Spinal cord (tissue), 10 donors: ENCODE results near the gene CLDN1. TPM values are rescaled to one million over a fixed set of nuclear protein-coding genes. Genes with fewer than 3 reads are reported as not detected.
"Not testable (repeated sequence)": the region's sequence is repeated elsewhere in the genome, so short reads cannot be mapped to it uniquely, and the experiment has no call there.

Experiments
- DNase-seq, 6 donors: peaks; one replicate each; pipeline versions ENCODE4 v3.0.0 to v3.0.0-alpha.2; 2013 to 2015; ENCODE audit warnings: low spot score in 6 of 6, low read depth in 4 of 6
- H3K27ac ChIP-seq: one replicate; pipeline ENCODE4 v1.5.1; 2013; ENCODE audit warnings: low read depth, low read length, control low read depth
- H3K27me3 ChIP-seq: one replicate; pipeline ENCODE4 v1.6.1; 2013; ENCODE audit warnings: low read length; ENCODE audit not compliant: control insufficient read depth, insufficient read depth
- H3K36me3 ChIP-seq: one replicate; pipeline ENCODE4 v1.6.1; 2013; ENCODE audit warnings: low read length; ENCODE audit not compliant: control insufficient read depth, insufficient read depth
- H3K4me1 ChIP-seq: one replicate; pipeline ENCODE4 v1.6.1; 2013; ENCODE audit warnings: low read length; ENCODE audit not compliant: control insufficient read depth, insufficient read depth
- H3K4me3 ChIP-seq: one replicate; pipeline ENCODE4 v1.5.1; 2013; ENCODE audit warnings: low read depth, low read length, control low read depth
- H3K9me3 ChIP-seq: one replicate; pipeline ENCODE4 v1.6.1; 2013; ENCODE audit warnings: low read length; ENCODE audit not compliant: control insufficient read depth, insufficient read depth
- WGBS: methylation state at CpG from one replicate; pipeline ENCODE4 v1.1.5; 2013; ENCODE audit warnings: missing lambda C conversion rate; ENCODE audit not compliant: insufficient coverage; 5-methylcytosine and 5-hydroxymethylcytosine counted together
- polyA plus RNA-seq, 2 donors: library from polyadenylated mRNA; unstranded; fragments of 120-200 nt; gene quantifications; one replicate each; pipeline ENCODE4 v1.2.1, GENCODE V29; 2013; ENCODE audit not compliant: insufficient read length in 2 of 2
- total RNA-seq, 2 donors: library from RNA; depleted of rRNA in 1 of 2; stranded (reverse); fragments of 120-200 nt in 1 of 2; fragments of >200 nt in 1 of 2; gene quantifications; one replicate each; pipeline versions ENCODE4 v1.2.3 to v1.2.4, GENCODE V29; 2013 to 2014
- donor health status: healthy.

Gene CLDN1
- total and polyA plus RNA-seq, 4 donors, result 5.3 to 11.4 (median 7.7) TPM

- no peak overlapping the region for H3K4me3 ChIP-seq
- no peak overlapping the region for H3K27ac ChIP-seq
- DNase-seq, result peak in 1 of 6 donors; percentile 23
- H3K27me3 ChIP-seq, result no peaks in the 10 kb centered on the region
- 30% methylated on average over 3 of the region's 4 CpGs for WGBS
- H3K4me1 ChIP-seq, result no peaks in the 10 kb centered on the region
- no peaks in the 10 kb centered on the region for H3K36me3 ChIP-seq
- H3K9me3 ChIP-seq, result no peaks in the 10 kb centered on the region
Measured at GRCh38 chr3:190281308-190282051, 40.8 kb downstream of the CLDN1 start.

DNA sequence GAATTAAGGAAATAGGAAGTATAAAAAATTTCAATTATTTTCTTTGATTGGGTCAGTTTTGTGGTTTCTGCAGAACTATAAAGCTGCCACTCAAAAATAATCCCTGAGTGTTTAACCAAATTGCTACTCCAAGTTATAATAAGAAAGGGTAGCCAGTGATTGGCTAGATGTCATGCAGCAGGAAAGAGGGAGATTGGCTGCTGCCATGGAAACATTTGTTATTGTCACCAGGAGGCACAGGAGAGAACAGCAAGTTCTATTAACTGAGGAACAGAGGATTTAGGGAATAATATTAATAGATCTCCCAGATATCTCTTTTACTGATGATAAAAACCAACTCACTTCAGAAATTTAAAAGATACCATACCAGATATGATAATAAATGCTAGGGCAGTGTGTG is 42.6 kb downstream of the CLDN1 start:
- no peak for DNase-seq
- H3K9me3 ChIP-seq, result no peaks in the 10 kb centered on the region
- H3K36me3 ChIP-seq, result no peaks in the 10 kb centered on the region
- no peak overlapping the region for H3K4me3 ChIP-seq
- no peaks in the 10 kb centered on the region for H3K27me3 ChIP-seq
- H3K27ac ChIP-seq, result no peak overlapping the region
- no peaks in the 10 kb centered on the region for H3K4me1 ChIP-seq

GRCh38 chr3:190272747-190273146 is 49.5 kb downstream of the CLDN1 start:
- H3K36me3 ChIP-seq, result no peaks in the 10 kb centered on the region
- H3K4me3 ChIP-seq, result no peak overlapping the region
- H3K9me3 ChIP-seq, result no peaks in the 10 kb centered on the region
- no peak overlapping the region for H3K27ac ChIP-seq
- H3K4me1 ChIP-seq, result no peaks in the 10 kb centered on the region
- H3K27me3 ChIP-seq, result no peaks in the 10 kb centered on the region
- DNase-seq, result no peak
- no CpG with 5 or more reads among the region's 2 CpGs for WGBS

GRCh38 chr3:190269101-190269500 is 53.1 kb downstream of the CLDN1 start:
- H3K9me3 ChIP-seq, result no peaks in the 10 kb centered on the region
- no peak overlapping the region for H3K27ac ChIP-seq
- no peaks in the 10 kb centered on the region for H3K4me1 ChIP-seq
- H3K36me3 ChIP-seq, result no peaks in the 10 kb centered on the region
- no peak overlapping the region for H3K4me3 ChIP-seq
- no CpG with 5 or more reads among the region's 2 CpGs for WGBS
- peak in 2 of 6 donors; percentile 11 to 81 for DNase-seq
- no peaks in the 10 kb centered on the region for H3K27me3 ChIP-seq

- not testable (repeated sequence) for H3K4me3 ChIP-seq, H3K27me3 ChIP-seq, H3K36me3 ChIP-seq, H3K9me3 ChIP-seq, DNase-seq, H3K4me1 ChIP-seq, H3K27ac ChIP-seq
- WGBS, result 100% methylated on average over 1 of the region's 7 CpGs
Measured at GRCh38 chr3:190267464-190267863, 54.8 kb downstream of the CLDN1 start.

DNA sequence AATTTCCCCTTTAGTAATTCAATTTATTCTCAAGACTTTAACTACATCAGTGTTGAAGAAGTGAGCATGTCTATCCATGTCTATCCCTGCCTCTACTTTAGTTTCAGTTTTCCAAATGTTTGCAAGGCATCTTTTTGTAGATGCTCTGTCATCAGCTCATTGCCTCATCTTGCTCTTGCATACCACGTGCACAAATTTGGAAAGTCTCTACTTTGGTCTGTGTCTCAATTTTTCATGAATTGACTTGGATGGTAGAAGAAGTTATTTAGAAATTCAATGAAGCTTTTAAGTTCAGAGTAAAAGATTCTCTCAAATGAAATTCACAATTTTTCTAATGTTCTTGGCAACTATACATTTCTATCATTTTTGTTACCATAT is 55.3 kb downstream of the CLDN1 start:
- DNase-seq, result no peak
- Histone ChIP-seq H3K4me3 (no peak overlapping the region), H3K36me3 (no peaks in the 10 kb centered on the region), H3K27ac (no peak overlapping the region), H3K27me3 (no peaks in the 10 kb centered on the region), H3K4me1 (no peaks in the 10 kb centered on the region), H3K9me3 (no peaks in the 10 kb centered on the region)
- WGBS, result no CpG with 5 or more reads among the region's 1 CpG

DNA sequence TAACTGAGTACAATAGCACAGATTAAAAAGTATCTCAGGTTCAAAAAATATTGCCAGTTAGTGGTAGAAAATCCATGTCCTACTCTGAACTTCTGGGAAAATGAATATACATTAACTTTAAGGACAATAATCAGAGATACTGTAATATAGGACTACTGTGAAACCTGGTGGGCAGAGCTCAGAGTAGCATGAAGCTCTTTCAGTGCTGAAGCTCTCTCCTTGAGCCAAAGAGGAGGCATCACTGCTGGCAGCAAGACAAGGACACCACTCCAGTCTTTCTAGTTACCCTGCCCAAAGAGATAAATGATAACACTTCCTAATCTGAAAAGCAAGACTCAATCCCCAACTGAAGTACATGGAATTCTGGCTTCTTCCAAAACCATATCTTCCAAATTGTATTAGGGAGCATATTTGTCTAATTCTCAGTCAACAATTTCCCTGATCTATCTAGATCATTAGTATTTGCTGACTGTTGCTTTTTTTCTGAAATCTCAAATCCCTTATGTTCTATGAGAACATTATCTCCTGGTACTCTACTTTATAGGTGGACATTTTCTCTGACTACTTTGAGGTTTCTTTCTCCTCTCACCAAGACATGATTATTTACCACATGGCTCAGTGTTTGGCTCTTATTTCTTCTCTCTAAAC is 55.9 kb downstream of the CLDN1 start:
- Histone ChIP-seq H3K9me3 (no peaks in the 10 kb centered on the region), H3K27ac (no peak overlapping the region), H3K4me3 (no peak overlapping the region), H3K4me1 (no peaks in the 10 kb centered on the region), H3K27me3 (no peaks in the 10 kb centered on the region), H3K36me3 (no peaks in the 10 kb centered on the region)
- no peak for DNase-seq

DNA sequence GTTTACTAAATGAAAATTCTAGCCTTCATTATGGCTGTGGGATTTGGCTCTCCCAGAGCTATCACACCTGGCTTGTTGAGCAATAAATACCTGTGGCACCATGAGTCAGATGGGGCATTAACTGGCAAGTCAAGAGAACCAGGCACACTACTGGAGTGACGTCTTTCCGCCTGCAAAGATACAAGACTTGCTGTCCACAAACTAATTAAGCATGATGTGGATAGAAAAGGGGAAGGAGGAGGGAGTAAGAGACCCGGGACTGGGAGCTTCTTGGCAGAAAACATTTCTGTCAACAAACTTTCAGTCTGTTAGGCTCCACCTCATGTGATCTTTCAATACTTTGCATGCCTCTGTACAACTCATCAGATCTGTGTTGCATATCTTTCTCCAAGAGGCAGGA is 56.5 kb downstream of the CLDN1 start:
- no CpG with 5 or more reads among the region's 3 CpGs for WGBS

GRCh38 chr3:190265126-190265525 is 57.1 kb downstream of the CLDN1 start:
- H3K27me3 ChIP-seq, result no peaks in the 10 kb centered on the region
- no peak for DNase-seq
- H3K4me1 ChIP-seq, result no peaks in the 10 kb centered on the region
- H3K36me3 ChIP-seq, result no peaks in the 10 kb centered on the region
- H3K4me3 ChIP-seq, result no peak overlapping the region
- H3K27ac ChIP-seq, result no peak overlapping the region
- 86% methylated on average over 1 of the region's 1 CpG for WGBS
- H3K9me3 ChIP-seq, result no peaks in the 10 kb centered on the region

More for the DNA sequence above, 56.5 kb downstream of the CLDN1 start:
- Histone ChIP-seq H3K36me3 (no peaks in the 10 kb centered on the region), H3K4me3 (no peak overlapping the region), H3K27ac (no peak overlapping the region), H3K27me3 (no peaks in the 10 kb centered on the region), H3K9me3 (no peaks in the 10 kb centered on the region), H3K4me1 (no peaks in the 10 kb centered on the region)
- DNase-seq, result no peak

GRCh38 chr3:190261740-190262139 is 60.5 kb downstream of the CLDN1 start:
- DNase-seq, result no peak
- H3K4me1 ChIP-seq, result no peaks in the 10 kb centered on the region
- no peak overlapping the region for H3K27ac ChIP-seq
- H3K27me3 ChIP-seq, result no peaks in the 10 kb centered on the region
- H3K4me3 ChIP-seq, result no peak overlapping the region
- H3K36me3 ChIP-seq, result no peaks in the 10 kb centered on the region
- H3K9me3 ChIP-seq, result no peaks in the 10 kb centered on the region
